Posterior vena cava (tissue), 2 donors: ENCODE measurements around the gene TNIK. TPM values are rescaled to one million over a fixed set of nuclear protein-coding genes. Genes with fewer than 3 reads are reported as not detected.
"Not testable (repeated sequence)": the region's sequence is repeated elsewhere in the genome, so short reads cannot be mapped to it uniquely, and the experiment has no call there.

ENCODE experiments used
- DNase-seq: peaks from one replicate; pipeline ENCODE4 v3.0.0-alpha.2; 2020; ENCODE audit warnings: low spot score
- intact Hi-C, 2 donors: fragments of 100-400 bp; cut with DNase I; formaldehyde crosslinking; loops; one replicate each; pipeline versions ENCODE4 v1.14.1 to v1.14.2; 2022 to 2023
- total RNA-seq, 2 donors: library from RNA; stranded (reverse); fragmentation: NEBNext Ultra II Directional; extraction: Animal tissue kit (Norgen Biotek cat#: 25700); gene quantifications; one replicate each; pipeline ENCODE4 v1.2.1, GENCODE V29; 2021
- donor health status: DM: yes; HTN: yes; CAD: no.
- donor health status: DM: yes; HTN: yes; CAD: no.

Gene TNIK
- total RNA-seq, 2 donors from 2014 or later: 16.5 to 20.3 TPM

DNA sequence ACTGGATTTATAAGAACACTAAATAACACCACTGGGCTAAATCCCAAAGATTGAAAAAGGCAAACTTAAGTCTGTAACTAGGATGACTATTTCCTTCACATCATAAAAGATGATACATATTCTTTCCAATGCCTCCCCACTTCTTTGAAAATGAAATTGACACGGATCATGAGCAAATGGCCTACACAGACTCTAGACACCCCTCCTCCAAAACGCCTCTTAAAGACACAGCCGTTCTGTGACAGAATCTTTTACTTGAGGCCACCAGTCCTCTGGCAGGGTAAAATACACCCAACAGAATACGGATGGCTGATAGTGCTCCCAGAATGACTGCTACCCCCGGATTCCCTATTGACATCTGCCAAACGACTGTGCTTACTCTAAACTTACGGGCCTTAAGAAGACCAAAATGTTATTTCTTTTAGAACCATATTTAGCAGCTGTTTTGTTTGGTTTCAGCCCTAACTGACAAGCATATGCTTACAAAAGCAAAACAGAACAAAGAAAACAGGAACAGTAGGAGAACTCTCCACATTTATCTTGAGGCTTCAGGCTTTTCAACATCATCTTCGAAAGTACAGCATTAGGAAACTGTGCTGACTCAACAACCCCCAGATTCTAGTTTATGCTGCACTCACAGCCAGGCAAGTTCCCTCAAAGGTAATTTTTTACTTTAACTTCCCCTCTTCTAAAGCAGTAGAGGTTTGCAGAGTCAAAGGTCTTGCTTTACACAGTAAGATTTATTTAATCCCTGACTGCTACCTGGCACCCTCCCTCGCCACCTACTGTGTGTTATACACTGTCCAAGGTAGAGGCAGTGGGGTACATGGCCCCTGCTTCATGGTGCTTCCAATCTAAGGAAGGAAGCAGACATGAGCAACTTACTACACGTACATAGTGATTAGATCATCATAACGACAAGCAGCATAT lies 84.3 kb downstream of the TNIK start:
- intact Hi-C loops: no loop called here
- DNase-seq: no peak

DNA sequence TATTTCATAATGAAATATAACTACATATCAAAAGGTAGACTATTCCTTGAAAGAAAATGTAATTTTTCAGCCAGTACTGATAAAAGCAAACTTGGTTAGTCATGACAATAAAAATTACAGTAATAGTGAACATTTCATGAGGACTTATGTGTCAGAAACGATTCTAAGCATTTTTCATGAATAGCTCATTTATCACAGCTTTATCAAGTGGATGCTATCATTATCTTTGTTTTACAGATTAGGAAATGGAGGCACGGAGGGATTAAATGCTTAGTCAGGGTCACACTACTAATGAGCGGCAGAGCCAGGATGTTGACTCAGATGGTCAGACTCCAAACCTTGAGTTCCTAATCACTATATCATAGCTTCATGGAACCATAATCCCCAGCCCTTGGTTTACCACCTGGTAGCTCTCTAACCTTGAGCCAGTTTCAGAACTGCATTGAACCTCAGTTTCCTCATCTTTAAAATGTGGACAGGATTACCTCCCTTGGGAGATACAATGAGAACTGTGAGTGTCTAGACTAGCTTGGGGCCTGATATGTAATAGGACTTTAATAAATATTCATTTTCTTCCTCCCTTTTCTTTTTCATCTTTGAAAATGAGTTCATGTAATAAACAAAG lies 85.4 kb downstream of the TNIK start:
- no peak for DNase-seq
- intact Hi-C loops: no loop called here

DNA sequence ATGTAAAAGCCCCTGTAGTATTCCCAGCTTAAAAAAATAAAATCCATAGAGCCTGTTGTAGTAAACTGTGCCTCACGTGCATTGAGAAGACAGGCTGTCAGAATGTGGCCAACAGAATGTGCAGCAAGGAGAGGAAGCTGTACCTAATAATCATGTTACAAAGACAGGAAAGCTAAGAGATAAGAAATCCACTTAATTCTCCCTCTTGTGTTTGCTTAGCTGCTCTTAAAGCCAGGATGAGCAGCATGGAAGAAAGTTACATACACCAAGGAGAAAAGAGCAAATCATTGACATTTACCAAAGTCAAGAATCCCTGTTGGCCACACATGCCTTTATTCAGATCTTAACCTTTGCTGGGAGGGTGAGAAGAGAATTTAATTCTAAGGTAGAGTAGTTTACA lies 85.9 kb downstream of the TNIK start:
- intact Hi-C loops: no loop called here
- DNase-seq: no peak

DNA sequence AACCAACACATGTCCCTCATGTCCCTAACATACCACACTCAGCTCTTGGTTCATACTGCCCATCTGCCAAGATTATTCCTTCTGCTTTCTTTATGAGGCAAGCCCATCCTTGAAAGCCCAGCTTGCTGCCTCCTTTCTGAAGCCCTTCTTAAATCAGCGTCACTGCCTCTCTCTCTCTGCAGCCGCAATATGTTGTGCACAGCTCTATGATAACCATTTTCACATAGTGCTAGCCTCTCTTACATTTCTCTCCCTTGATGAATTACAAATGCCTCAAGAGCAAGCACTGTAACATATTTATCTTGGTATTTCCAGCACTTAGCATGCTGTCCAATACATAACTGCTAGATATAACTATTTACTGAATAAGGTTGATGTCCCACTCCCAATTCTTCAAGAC lies 86.5 kb downstream of the TNIK start:
- intact Hi-C loops: no loop called here
- DNase-seq: no peak

DNA sequence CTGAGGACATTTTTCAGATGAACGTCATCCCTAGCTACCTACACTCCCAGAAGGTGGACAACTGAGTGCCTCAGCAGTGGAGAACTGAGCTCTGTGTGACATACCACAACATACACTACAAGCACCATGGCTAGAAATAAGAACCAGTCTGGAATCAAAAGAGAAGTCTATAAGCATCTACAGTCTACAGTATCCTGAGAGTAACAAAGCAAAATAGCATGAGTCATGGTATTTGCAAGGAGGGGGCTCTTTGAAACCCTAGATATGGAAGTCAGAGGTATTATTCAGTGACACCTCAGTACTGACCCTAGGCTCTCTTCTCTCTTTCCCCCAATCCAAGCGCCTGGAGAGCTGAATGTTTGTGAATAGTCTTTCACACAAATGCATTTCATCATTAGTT lies 87.5 kb downstream of the TNIK start:
- DNase-seq: no peak
- intact Hi-C loops: no loop called here

DNA sequence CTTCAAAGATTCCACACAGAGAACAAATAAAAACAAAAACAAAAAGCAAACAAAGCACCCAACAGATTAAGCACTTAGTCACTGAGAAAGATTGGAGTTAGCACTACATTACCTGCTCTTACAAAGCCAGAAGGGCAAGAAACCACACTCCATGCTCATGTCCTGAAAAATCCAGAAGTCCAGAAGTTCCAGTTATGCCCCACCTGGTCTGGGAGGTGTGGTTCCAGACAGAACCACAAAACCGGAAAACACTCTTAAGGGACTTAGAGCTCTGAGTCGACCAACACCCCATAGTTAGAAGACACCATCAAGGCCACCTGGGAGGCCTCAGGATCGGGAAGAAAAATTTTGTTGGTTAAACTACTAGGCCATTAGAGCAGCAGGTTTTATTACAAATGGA lies 88.9 kb downstream of the TNIK start:
- intact Hi-C loops: no loop called here
- no peak for DNase-seq

DNA sequence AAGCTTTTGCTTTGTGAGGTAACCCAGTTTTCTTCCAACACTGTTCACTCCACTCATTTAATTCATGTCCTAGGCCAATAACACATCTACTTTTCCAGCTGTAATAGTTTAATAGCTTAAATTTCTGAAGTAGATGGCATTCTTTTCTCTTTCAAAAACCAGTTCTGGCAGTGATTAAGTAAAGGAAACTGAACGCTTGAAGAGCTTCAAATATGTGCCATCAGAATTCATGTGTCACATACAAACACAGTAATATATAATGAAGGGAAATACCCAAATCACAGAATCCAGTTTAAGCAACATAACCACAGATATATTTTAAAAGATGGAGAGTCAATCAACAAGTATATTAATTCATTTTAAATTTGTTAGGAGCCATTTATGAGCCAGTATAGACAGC lies 91.0 kb downstream of the TNIK start:
- intact Hi-C loops: no loop called here
- DNase-seq: no peak

DNA sequence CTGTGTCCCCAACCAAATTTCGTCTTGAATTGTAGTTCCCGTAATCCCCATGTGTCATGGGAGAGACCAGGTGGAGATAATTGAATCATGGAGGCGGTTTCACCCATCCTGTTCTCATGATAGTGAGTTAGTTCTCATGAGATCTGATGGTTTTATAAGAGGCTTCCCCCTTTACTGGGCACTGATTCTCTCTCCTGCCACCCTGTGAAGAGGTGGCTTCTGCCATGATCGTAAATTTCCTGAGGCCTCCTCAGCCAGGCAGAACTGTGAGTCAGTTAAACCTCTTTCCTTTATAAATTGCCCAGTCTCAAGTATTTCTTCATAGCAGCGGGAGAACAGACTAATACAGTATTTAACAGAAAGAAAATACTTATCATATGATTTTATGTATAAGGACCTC lies 93.5 kb downstream of the TNIK start:
- DNase-seq, intact Hi-C loops: not testable (repeated sequence)

DNA sequence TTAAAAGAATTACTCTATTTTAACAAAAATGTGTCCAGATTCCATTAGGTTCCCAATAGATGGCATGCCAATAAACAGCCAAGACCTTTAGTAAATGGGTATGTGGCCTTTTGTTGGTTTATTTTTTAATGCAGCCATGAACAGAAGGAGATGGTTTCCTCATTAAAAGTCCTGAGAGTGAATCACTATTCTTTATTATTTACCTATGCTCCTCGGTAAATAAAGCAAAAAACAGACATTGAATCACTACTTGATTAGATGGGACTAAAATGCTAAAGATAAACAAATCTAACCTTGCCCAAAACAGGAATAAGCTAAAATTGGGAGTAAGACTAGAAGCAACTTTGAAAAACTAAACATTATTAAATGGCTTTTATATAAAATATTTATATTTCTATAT lies 94.2 kb downstream of the TNIK start:
- intact Hi-C loops: no loop called here
- no peak for DNase-seq

DNA sequence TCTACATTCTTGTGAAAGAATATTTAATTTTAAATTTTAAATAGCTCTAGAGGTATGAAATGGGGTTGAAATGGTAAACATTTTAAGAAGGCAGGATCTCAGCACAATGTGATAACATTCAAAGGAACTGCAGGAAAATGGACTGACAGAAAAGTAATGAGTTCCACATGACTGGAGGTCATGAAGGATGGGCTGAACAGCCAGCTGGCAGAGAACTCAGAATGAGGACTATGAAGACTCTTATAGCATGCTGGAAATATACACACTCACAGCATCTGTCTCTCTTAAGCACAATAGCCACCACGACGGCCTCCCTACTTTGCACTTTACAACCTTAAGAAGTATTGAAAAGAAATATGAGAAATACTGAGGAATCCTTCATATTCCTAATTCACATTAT lies 94.7 kb downstream of the TNIK start:
- intact Hi-C loops: no loop called here
- DNase-seq: no peak

DNA sequence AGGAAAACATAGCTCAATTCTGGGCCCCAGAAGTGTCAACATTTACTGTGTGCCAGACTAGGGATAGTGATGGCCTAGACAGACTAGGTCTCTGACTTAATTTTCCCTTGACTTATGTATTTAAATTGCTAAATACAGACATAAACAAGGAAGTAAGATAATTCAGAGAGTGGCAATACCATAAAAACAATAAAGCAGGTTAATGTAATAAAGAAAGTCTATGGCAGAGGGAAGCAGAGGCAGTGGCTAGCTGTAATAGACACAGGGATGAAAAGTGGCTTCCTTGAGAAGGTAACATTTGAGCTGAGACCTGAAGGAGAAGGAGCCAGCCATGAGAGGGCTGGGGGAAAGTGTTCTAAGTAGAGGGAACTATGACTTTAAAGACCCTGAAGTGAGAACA lies 95.7 kb downstream of the TNIK start:
- DNase-seq: no peak
- intact Hi-C loops: no loop called here

DNA sequence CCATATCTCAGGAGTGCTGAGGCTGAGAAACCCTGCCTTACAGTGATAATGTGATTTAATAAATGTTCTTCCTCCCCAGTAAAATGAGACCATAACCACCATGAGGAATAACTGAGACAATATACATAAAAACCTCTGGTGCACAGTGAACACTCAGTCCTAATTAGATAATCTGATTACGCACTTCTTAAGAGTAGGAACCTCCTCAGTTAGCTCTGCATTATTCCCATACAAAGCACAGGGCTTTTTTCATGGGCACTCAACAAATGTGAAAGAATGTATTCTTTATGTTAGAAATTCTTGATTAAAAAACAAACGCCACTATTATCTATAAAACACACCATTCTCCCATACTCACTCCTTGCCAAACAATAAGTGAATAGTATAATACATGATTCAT lies 97.0 kb downstream of the TNIK start:
- no peak for DNase-seq
- intact Hi-C loops: no loop called here

DNA sequence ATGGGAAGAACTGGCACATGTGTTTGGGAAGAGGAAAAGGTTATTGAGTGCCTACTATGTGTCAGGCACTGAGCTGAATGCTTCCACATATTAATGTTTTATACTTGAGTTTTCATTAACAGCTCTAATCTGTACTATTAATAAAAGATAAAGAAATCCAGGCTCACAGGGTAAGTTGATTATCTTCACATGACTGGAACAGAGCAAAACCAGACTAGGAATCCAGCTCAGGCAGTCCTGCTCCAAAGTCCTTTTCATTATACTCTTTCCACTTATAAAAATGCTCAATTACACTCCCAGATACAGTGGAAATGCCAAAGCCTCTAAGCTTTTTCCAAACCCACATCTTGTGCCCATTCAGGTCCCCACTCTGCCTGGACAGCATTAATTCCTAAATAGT lies 97.6 kb downstream of the TNIK start:
- DNase-seq: no peak
- intact Hi-C loops: no loop called here

DNA sequence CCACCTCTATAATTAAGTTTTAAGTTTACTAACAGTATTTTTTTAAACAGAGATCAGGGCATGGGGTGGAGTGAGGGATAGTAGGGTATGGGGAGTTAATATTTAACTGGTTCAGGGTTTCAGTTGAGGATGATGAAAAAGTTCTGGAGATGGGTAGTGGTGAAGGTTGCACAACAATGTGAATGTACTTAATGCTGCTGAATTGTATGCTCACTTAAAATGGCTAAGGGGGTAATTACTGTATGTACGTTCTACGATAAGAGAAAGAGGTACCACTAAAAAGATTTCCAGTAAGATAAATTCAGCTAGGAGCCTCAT lies 101.4 kb downstream of the TNIK start:
- intact Hi-C loops: no loop called here
- DNase-seq: no peak

DNA sequence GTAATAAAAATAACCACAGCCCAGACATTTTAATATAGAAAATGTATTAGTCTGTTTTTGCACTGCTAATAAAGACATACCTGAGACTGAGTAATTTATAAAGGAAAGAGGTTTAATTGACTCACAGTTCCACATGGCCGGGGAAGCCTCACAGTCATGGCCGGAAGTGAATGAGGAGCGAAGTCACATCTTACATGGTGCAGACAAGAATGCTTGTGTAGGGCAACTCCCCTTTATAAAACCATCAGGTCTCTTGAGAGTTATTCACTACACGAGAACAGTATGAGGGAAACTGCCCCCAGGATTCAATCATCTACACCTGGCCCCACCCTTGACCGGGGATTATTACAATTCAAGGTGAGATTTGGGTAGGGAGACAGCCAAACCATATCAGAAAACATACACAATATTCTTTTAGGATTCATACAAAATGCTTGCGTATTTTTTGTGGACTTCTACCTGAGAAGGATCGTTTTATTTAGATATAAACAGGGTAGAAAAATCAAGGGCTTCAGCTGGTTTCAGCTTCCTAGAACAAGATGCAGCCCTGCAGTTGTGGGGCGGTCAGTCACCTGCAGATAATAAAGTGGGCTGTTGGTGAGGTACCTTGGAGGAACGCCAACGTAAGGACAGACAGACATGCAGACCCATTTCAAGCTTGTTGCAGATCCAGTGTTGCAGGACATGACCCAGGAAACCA lies 101.9 kb downstream of the TNIK start:
- no peak for DNase-seq
- intact Hi-C loops: no loop called here

DNA sequence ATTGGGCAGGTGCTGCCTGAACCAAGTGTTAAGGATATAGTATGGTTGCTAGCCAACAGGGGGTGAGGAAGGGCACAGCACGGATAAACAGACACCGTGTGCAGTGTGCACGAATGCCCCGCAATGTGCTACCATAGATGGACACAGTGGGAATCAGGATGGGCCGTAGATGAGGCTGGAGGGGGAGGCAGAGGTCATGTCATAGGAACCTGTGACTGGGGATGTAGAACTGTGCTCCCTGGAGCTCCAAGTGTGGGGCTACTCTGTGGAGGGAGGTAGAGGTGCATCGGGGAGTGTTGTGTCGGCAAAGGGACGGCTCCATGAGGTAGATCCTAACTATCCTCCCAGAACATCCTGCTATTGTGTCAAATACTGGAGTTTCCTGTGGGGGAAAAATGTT lies 102.5 kb downstream of the TNIK start:
- intact Hi-C loops: no loop called here
- no peak for DNase-seq

DNA sequence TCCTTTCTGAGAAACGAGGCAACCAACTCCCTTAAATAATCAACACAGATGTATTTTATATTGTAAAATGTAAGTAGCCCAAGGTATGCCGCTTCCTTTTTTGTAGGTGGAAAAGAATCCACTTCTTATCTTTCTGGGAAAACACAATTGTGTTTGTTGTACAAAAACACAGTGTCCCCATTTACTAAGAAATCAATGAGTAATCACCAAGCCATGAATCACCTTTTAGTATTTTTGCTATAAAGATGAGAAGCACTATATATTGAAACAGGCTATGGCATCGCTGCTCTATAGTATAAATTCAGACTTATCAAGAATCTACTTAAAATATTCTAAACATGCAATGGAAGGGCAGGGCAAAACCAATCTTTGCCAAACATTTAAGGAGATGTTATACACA lies 104.0 kb downstream of the TNIK start:
- intact Hi-C loops: loop anchor here in 1 of 2 donors (1.0 kb wide), 1 partner anchor 34 kb away; no protein-coding TSS in a partner anchor

DNA sequence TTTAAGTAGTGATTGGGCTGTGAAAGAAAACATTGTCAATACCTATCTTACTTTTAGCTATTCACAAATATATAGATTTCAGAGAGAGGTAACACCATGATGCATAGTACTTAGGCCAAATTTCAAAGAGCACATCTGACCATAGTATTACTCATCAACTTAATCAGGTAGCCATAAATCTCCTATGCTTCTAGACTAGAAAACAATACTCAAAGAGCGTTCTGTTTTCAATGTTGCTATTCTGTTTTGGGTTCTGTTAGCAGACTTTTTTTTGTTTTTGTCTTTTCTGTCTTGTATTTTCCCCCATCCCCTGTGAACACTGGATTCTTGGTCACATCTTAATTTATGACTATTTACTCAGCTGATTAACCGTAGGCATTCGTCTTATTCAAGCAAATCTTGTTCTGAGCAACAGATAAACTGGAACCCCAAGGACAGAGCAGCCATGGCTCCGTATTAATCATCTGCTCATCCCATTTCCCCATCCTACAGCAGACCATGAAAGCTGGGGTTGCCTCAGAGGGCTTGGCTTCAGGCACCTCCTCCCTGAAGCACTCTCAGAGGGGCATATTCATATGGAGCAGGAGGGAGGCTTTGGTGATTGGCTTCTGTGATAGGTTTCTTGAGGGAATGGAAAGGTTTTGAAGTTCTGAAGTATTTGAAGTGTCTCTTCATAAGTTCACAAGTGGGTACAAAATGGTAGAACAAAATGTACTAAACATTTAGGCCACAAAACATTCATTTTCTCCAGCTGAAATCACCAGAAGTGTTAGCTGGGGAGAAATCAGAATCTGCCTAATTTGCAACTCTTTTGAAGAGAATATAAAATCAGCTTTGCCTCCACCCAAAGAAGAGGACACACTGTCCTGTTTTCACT lies 105.3 kb downstream of the TNIK start:
- DNase-seq: no peak
- intact Hi-C loops: no loop called here

More for the DNA sequence above, 104.0 kb downstream of the TNIK start:
- DNase-seq: no peak

DNA sequence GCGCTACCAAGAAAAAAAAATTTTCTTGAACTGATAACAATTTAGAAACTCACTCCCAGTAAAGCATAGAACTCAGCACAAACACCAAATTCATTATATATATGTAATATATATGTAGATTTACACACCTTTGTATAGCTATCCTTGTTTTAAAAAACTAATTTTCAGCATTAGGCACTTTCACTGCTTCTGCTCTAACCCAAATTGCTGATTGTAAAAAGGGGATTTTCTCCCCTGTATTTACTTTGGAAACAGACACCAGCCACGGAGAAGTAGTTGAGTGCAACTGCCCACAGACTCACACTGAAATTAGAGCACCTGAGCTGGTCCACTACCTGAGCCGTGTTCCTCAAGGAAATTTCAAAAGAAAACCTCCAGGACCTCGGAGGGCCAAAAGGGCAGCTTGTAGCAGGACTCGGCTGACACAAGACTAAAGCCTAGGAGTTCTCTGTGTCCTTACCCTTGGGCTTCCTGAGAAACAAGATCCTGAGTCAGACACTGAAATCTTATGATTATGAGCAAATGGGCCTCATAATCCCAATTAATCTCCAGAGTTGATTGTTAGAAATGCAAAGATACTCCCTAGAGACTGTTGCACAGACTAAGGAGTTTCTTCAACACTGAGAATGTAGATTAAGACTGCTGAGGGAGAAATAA lies 106.0 kb downstream of the TNIK start:
- no peak for DNase-seq
- intact Hi-C loops: no loop called here
